ENCODE data around the gene SSH2. TPM values are rescaled to one million over a fixed set of nuclear protein-coding genes. Genes with fewer than 3 reads are reported as not detected.

The SSH2 gene
- total RNA-seq, 4 donors from 2014 or later, result 20.7 to 31.1 (median 23.1) TPM

DNA sequence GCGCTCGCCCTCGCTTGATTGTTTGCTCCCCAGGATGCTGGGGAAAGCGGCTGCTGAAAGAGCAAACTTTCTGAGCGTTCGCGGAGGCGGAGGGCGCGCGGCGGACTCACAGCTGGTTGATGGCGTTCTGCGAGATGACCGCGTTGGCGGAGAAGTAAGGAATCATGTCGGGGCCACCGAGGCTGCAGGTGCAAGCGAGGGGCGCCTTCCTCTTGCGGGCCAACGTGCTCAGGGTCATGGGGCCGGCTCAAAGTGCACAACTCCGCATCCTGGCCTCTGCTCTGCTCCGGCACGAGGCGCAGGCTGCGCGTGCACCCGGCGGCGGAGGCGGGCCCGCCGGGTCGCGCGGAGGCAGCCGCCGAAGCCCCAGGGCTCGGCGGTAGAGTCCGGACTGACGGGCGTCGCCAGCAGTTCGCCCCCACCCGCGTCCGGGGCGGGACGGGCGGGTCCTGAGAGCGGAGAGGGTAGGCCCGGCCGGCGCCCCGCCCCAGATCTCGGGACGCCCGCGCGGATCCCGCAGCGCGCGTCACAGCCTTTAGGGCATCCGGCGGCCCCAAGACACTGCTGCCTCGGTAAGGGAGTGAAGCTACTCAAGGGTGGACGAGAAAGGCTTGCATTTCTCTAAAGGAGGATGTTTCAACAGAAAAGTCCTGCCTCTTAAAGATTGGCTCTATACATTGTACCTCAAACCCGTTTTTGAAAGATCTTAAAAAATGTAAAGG is 168.8 kb downstream of the SSH2 start:
- under 1% methylated on average over 40 of the region's 73 CpGs for WGBS
- Histone ChIP-seq H3K4me3 (peak overlapping the region; percentile 77 to 87 (median 79)), H3K9me3 (no peaks in the 10 kb centered on the region), H3K27me3 (no peaks in the 10 kb centered on the region), H3K4me1 (peaks cover 14 to 27% (median 23%) of the 10 kb centered on the region in 4 donors), H3K27ac (replicated peaks in 1 of 4) (peak overlapping the region; percentile 81 to 91 (median 88)), H3K36me3 (peaks cover 0 to 7% (median 0%) of the 10 kb centered on the region in 4 donors)
- intact Hi-C loops (cut with DNase I), result loop anchor here (5.0 kb wide), 1 partner anchor 124 kb away; no protein-coding TSS in a partner anchor
- TF ChIP-seq POLR2A (IDR thresholded peaks at IDR 0.05; ENCODE audit: low read depth), result peak; percentile 21
- TF ChIP-seq EP300 (IDR thresholded peaks at IDR 0.05), result no peak
- peak; percentile 74 to 83 for TF ChIP-seq POLR2AphosphoS5 (IDR thresholded peaks at IDR 0.05)
- TF ChIP-seq CTCF (IDR thresholded peaks at IDR 0.05), result peak in 1 of 3 experiments; percentile 5
- peak; percentile 93 for DNase-seq (ENCODE audit: extremely low spot score)

DNA sequence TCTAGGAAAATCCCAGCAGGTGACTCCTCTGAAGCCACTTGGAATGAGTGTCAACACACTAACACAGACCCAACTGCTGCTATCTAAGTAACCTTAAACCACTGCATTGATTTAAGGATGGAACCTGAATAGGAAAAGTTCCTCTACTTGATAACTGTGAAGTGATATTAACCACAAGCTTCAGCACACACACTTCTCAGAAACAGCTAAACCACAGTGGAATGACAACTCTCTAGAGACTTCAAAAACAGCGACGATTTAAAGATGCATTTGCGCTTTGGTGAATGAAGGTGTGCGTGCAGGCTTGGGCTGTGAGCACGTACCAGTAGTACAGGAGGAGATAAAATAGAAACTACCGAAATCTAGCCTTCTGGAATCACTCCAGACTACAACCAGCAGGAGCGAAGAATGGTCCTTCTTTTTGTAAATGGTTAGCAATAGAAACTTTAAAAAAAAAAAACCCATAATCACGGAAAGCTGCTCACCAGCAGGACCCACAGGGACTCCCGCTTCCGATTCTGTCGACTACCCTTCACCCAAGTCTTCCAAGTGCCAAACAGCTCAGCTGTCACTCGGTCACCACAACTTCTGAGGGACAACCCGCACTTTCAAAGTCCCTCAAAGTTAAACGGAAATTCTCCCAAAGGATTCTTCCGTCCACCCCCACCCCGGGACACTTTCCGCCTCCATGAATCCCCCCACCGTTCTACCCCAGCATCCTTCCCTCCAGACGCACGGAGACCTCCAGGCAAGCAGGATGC is 169.6 kb downstream of the SSH2 start:
- DNase-seq (ENCODE audit: extremely low spot score), result no peak
- Histone ChIP-seq H3K9me3 (no peaks in the 10 kb centered on the region), H3K4me1 (peaks cover 14 to 27% (median 23%) of the 10 kb centered on the region in 4 donors), H3K27ac (replicated peaks in 1 of 4) (peak overlapping the region; percentile 81 to 91 (median 88)), H3K4me3 (peak overlapping the region; percentile 77 to 87 (median 79)), H3K36me3 (peaks cover 0 to 10% (median 0%) of the 10 kb centered on the region in 4 donors), H3K27me3 (no peaks in the 10 kb centered on the region)
- intact Hi-C loops (cut with DNase I), result loop anchor here (5.0 kb wide), 1 partner anchor 123 kb away; no protein-coding TSS in a partner anchor
- 2% methylated on average over 18 of the region's 20 CpGs for WGBS
- TF ChIP-seq POLR2A (IDR thresholded peaks at IDR 0.05; ENCODE audit: low read depth), result no peak
- TF ChIP-seq POLR2AphosphoS5 (IDR thresholded peaks at IDR 0.05), result no peak
- TF ChIP-seq CTCF (IDR thresholded peaks at IDR 0.05), result no peak
- no peak for TF ChIP-seq EP300 (IDR thresholded peaks at IDR 0.05)

DNA sequence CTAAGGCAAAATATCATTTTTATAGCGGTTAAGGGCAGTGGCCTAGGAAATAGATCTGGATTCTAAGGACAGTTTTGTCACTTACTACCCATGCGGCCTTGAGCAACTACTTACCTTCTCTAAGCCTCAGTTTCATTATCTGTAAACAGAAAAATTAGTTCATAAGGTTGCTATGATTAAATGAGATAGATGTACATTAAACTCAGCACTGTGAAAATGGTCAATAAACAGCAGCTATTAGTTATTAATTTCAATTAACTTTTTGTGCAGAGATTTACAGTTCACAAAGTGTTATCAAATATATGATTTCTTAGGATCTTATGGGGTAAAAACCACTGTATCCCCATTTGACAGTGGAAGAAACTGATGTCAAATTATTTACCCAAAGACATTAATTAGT is 171.8 kb downstream of the SSH2 start:
- whole genome bisulfite sequencing, result 82% methylated on average over 2 of the region's 2 CpGs
- DNase-seq (ENCODE audit: extremely low spot score), result no peak
- Histone ChIP-seq H3K9me3 (no peaks in the 10 kb centered on the region), H3K4me1 (peaks cover 14 to 27% (median 23%) of the 10 kb centered on the region in 4 donors), H3K27ac (replicated peaks in 1 of 4) (no peak overlapping the region), H3K27me3 (no peaks in the 10 kb centered on the region), H3K4me3 (peak overlapping the region in 1 of 4 donors; percentile 87), H3K36me3 (peaks cover 2 to 18% (median 3%) of the 10 kb centered on the region in 4 donors)
- no peak for TF ChIP-seq CTCF (IDR thresholded peaks at IDR 0.05)
- intact Hi-C loops (cut with DNase I), result no loop called here

DNA sequence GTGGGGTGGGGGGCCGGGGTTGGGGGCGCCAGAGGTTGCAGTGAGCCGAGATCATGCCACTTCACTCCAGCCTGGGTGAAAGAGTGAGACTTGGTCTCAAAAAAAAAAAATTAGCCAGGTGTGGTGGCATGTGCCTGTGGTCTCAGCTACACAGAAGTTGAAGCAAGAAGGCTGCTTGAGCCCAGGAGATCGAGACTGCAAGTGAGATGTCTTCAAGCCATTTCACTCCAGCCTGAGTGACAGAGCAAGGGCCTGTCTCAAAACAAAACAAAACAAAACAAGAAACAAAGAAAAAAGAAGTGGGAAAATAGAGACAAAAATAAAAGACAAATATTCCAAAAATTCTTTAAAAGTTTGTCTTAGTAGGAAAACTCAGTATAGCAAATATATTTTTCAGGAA is 172.2 kb downstream of the SSH2 start:
- Histone ChIP-seq H3K36me3 (peaks cover 5 to 23% (median 7%) of the 10 kb centered on the region in 4 donors), H3K4me3 (no peak overlapping the region), H3K4me1 (peaks cover 14 to 27% (median 23%) of the 10 kb centered on the region in 4 donors), H3K27ac (replicated peaks in 1 of 4) (no peak overlapping the region), H3K27me3 (no peaks in the 10 kb centered on the region), H3K9me3 (no peaks in the 10 kb centered on the region)
- WGBS, result 77% methylated on average over 4 of the region's 4 CpGs
- intact Hi-C loops (cut with DNase I), result no loop called here
- DNase-seq (ENCODE audit: extremely low spot score), result no peak
- TF ChIP-seq CTCF (IDR thresholded peaks at IDR 0.05), result no peak
- TF ChIP-seq EP300 (IDR thresholded peaks at IDR 0.05), result no peak
- no peak for TF ChIP-seq POLR2AphosphoS5 (IDR thresholded peaks at IDR 0.05)
- TF ChIP-seq POLR2A (IDR thresholded peaks at IDR 0.05; ENCODE audit: low read depth), result no peak
